Esophagus (tissue), 2 donors: ENCODE measurements around the gene CLPTM1L. TPM values are rescaled to one million over a fixed set of nuclear protein-coding genes. Genes with fewer than 3 reads are reported as not detected.
"Not testable (repeated sequence)": the region's sequence is repeated elsewhere in the genome, so short reads cannot be mapped to it uniquely, and the experiment has no call there.

Source experiments
- H3K27ac ChIP-seq, 2 donors: one replicate each; pipeline ENCODE4 v1.5.1; 2013; ENCODE audit warnings: low read depth in 2 of 2, mild to moderate bottlenecking in 2 of 2, inconsistent platforms in 1 of 2, low read length in 1 of 2, moderate library complexity in 1 of 2
- H3K27me3 ChIP-seq, 2 donors: one replicate each; pipeline ENCODE4 v1.6.1; 2013; ENCODE audit warnings: low read length in 2 of 2, control low read depth in 1 of 2, mild to moderate bottlenecking in 1 of 2; ENCODE audit not compliant: insufficient read depth in 2 of 2, control insufficient read depth in 1 of 2
- H3K36me3 ChIP-seq, 2 donors: one replicate each; pipeline ENCODE4 v1.6.1; 2013; ENCODE audit warnings: low read length in 1 of 2; ENCODE audit not compliant: control insufficient read depth in 2 of 2, insufficient read depth in 2 of 2
- H3K4me1 ChIP-seq, 2 donors: one replicate each; pipeline ENCODE4 v1.6.1; 2013; ENCODE audit warnings: low read length in 1 of 2; ENCODE audit not compliant: control insufficient read depth in 2 of 2, insufficient read depth in 2 of 2
- H3K4me3 ChIP-seq, 2 donors: one replicate each; pipeline ENCODE4 v1.5.1; 2013; ENCODE audit warnings: low read length in 2 of 2, mild to moderate bottlenecking in 2 of 2, low read depth in 1 of 2, moderate library complexity in 1 of 2
- H3K9me3 ChIP-seq, 2 donors: one replicate each; pipeline ENCODE4 v1.6.1; 2013; ENCODE audit warnings: mild to moderate bottlenecking in 2 of 2, low read depth in 1 of 2, low read length in 1 of 2, moderate library complexity in 1 of 2; ENCODE audit not compliant: control insufficient read depth in 2 of 2, insufficient read depth in 1 of 2
- WGBS, 2 donors: extraction: QIAGEN DNeasy Blood & Tissue Kit; methylation state at CpG; one replicate each; pipeline ENCODE4 v1.1.7; 2013; 5-methylcytosine and 5-hydroxymethylcytosine counted together
- polyA plus RNA-seq, 2 donors: library from polyadenylated mRNA; stranded (reverse); fragments of 200-250 nt; gene quantifications; one replicate each; pipeline ENCODE4 v1.2.3, GENCODE V29; 2013
- donor health status: healthy with polysubstance abuse.
- donor health status: Bipolar disorder and iron deficiency.

CLPTM1L gene
- polyA plus RNA-seq, 2 donors = 20.0 to 52.1 TPM

DNA sequence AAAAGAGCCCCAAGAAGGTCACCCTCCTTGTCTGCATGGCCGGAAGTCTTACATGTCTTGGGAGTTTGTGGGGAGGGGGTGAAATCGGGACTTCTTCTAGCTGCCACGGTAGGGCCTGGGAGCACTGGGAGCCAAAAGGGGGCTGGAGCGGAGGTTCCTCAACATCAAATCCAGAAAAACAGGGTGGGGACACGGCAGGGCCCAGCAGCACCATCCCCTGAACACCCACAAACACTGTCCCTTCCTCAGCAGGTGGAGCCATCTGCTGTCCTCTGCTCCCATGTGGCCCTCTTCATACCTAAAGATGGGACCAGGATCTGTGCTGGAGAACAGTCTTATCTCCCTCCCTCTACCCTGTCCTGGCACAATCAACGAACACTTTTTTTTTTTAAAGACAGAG, 52.8 kb downstream of the CLPTM1L start:
- Histone ChIP-seq H3K27me3 (peaks cover 0 to 11% of the 10 kb centered on the region in 2 donors), H3K4me3 (no peak overlapping the region), H3K9me3 (peaks cover 0 to 8% of the 10 kb centered on the region in 2 donors), H3K36me3 (no peaks in the 10 kb centered on the region), H3K27ac (no peak overlapping the region), H3K4me1 (peaks cover 4 to 7% of the 10 kb centered on the region in 2 donors)
- 76 to 81% methylated on average over 6 of the region's 6 CpGs for WGBS, 2 donors

DNA sequence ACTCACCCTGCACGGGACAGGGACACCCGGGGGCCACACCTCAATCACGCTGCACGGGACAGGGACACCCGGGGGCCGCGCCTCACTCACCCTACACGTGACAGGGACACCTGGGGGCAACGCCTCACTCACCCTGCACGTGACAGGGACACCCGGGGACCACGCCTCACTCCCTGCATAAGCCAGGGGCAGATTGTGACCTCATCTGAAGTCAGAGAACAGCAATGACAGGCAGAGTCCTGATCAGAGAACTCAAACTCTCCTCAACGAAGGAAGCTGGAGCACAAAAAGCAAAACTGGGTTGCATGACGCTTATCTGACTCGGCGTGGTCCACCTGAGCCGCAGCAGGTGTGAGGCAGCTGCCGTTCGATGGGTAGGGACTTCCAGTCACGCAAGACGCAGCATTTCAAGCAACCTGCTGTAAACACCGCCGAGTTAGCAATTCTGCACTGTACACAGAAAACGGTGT, 53.3 kb downstream of the CLPTM1L start:
- Histone ChIP-seq H3K27me3 (peaks cover 0 to 11% of the 10 kb centered on the region in 2 donors), H3K27ac (no peak overlapping the region), H3K36me3 (no peaks in the 10 kb centered on the region), H3K4me1 (peaks cover 4 to 7% of the 10 kb centered on the region in 2 donors), H3K9me3 (peaks cover 0 to 8% of the 10 kb centered on the region in 2 donors), H3K4me3 (no peak overlapping the region)
- 65 to 76% methylated on average over 24 of the region's 24 CpGs for WGBS, 2 donors

DNA sequence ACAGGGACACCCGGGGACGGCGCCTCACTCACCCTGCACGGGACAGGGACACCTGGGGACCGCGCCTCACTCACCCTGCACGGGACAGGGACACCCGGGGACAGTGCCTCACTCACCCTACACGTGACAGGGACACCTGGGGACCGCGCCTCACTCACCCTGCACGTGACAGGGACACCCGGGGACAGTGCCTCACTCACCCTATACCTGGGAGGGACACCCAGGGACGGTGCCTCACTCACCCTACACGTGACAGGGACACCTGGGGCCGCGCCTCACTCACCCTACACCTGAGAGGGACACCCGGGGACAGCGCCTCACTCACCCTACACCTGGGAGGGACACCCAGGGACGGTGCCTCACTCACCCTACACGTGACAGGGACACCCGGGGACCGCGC, 53.9 kb downstream of the CLPTM1L start:
- H3K36me3 ChIP-seq, H3K9me3 ChIP-seq, H3K4me3 ChIP-seq, H3K27ac ChIP-seq, H3K4me1 ChIP-seq, H3K27me3 ChIP-seq: not testable (repeated sequence)
- WGBS, 2 donors = 79 to 84% methylated on average over 21 to 24 of the region's 24 CpGs

DNA sequence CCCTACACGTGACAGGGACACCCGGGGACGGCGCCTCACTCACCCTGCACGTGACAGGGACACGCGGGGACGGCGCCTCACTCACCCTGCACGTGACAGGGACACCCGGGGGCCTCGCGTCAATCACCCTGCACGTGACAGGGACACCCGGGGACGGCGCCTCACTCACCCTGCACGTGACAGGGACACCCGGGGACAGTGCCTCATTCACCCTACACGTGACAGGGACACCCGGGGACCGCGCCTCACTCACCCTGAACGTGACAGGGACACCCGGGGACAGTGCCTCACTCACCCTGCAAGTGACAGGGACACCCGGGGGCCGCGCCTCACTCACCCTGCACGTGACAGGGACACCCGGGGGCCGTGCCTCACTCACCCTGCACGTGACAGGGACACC, 55.3 kb downstream of the CLPTM1L start:
- H3K4me3 ChIP-seq, H3K9me3 ChIP-seq, H3K27me3 ChIP-seq, H3K4me1 ChIP-seq, H3K27ac ChIP-seq, H3K36me3 ChIP-seq: not testable (repeated sequence)
- WGBS, 2 donors = 94 to 96% methylated on average over 20 to 27 of the region's 32 CpGs

DNA sequence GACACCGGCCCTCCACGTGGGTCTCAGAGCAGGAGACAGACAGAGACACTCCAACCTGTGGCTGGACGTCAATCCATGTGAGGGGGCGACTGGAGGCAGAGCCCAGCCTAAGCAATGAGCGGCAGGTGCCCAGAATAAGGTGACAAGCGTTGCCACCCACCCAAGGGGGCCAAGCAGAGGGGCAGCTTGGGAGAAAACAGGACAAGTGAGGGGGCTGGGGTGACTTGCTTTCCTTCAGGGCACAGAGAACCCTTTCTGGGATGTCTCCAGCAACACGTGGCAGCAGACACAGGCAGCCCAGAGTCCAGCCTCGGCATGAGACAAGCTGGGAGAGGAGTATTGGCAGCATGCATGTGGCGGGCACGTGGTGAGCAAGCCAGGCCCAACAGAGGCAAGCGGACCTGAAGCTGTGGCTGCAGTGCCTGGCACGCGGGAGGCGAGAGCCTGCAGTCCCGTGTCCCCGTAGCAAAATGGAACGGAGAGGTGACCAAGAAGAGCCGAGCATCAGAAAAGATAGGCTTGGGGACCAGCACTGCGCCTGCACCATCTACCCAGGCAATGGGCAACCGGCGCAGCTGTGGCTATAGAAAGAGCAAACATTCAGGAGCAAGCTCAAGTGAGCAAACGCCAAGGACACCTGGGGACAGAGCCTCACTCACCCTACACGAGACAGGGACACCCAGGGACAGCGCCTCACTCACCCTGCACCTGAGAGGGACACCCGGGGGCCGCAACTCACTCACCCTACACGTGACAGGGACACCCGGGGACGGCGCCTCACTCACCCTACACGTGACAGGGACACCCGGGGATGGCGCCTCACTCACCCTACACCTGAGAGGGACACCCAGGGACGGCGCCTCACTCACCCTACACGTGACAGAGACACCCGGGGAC, 56.2 kb downstream of the CLPTM1L start:
- H3K36me3 ChIP-seq = no peaks in the 10 kb centered on the region
- H3K4me1 ChIP-seq = no peaks in the 10 kb centered on the region
- H3K27ac ChIP-seq = no peak overlapping the region
- H3K27me3 ChIP-seq = no peaks in the 10 kb centered on the region
- WGBS, 2 donors = 93 to 94% methylated on average over 37 of the region's 37 CpGs
- H3K9me3 ChIP-seq = peaks cover 0 to 8% of the 10 kb centered on the region in 2 donors
- H3K4me3 ChIP-seq = no peak overlapping the region

DNA sequence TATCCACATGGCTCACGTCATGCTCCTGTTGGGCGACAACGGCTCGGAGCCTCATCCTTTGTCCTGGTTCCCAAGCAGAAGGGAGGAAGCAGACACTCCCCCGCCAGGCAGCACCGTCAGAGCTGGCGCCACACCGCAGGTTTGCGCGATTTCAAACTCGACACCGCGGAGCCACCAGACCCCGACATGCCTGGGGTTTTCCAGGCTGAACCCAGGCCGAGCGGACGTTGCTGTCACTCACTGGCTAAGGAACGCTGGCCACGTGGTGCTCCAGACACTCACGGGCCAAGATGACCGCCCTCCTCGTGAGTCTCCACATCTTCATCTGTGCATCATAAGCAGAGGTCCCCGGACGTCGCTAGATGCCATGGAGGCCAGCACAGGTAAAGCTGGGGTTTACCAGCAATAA, 59.0 kb downstream of the CLPTM1L start:
- no peaks in the 10 kb centered on the region for H3K36me3 ChIP-seq
- no peak overlapping the region for H3K4me3 ChIP-seq
- no peak overlapping the region for H3K27ac ChIP-seq
- peaks cover 0 to 8% of the 10 kb centered on the region in 2 donors for H3K9me3 ChIP-seq
- H3K27me3 ChIP-seq = no peaks in the 10 kb centered on the region
- H3K4me1 ChIP-seq = no peaks in the 10 kb centered on the region
- WGBS, 2 donors = 95% methylated on average over 25 of the region's 25 CpGs

DNA sequence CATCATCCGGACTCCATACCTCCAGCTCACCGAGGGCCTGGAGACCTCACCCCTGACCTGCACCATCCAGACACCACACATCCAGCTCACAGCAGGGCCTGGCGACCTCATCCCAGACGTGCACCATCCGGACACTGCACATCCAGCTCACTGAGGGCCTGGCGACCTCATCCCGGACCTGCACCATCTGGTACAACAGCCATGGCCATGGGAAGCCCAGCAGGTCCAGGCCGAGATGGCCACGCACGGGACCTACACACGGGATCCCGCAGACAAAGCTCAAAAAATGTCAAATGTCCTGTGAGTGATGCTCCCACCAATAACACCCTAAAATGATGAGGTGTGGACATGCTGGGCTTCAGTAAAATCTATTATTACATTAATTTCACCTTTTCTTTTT, 59.8 kb downstream of the CLPTM1L start:
- no peaks in the 10 kb centered on the region for H3K36me3 ChIP-seq
- no peaks in the 10 kb centered on the region for H3K4me1 ChIP-seq
- WGBS, 2 donors = 91 to 93% methylated on average over 10 to 12 of the region's 12 CpGs
- peaks cover 0 to 8% of the 10 kb centered on the region in 2 donors for H3K9me3 ChIP-seq
- H3K4me3 ChIP-seq = no peak overlapping the region
- no peak overlapping the region for H3K27ac ChIP-seq
- no peaks in the 10 kb centered on the region for H3K27me3 ChIP-seq

DNA sequence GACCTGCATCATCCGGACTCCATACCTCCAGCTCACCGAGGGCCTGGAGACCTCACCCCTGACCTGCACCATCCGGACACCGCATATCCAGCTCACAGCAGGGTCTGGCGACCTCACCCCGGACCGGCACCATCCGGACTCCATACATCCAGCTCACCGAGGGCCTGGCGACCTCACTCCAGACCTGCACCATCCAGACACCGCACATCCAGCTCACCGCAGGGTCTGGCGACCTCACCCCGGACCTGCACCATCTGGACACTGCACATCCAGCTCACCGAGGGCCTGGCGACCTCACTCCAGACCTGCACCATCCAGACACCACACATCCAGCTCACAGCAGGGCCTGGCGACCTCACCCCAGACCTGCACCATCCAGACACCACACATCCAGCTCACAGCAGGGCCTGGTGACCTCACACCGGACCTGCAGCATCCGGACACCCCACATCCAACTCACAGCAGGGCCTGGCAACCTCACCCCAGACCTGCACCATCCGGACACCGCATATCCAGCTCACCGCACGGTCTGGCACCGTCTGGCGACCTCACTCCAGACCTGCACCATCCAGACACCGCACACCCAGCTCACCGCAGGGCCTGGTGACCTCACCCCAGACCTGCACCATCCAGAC, 60.4 kb downstream of the CLPTM1L start:
- 87 to 90% methylated on average over 27 of the region's 27 CpGs for WGBS, 2 donors
- not testable (repeated sequence) for H3K36me3 ChIP-seq, H3K27me3 ChIP-seq, H3K4me1 ChIP-seq, H3K27ac ChIP-seq, H3K9me3 ChIP-seq, H3K4me3 ChIP-seq

DNA sequence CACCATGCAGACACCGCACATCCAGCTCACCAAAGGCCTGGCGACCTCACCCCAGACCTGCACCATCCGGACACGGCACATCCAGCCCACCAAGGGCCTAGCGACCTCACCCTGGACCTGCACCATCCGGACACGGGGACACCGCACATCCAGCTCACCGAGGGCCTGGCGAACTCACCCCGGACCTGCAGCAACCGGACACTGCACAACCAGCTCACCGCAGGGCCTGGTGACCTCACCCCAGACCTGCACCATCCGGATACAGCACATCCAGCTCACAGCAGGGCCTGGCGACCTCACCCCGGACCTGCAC, 61.2 kb downstream of the CLPTM1L start:
- H3K36me3 ChIP-seq, H3K9me3 ChIP-seq, H3K4me3 ChIP-seq, H3K27me3 ChIP-seq, H3K27ac ChIP-seq, H3K4me1 ChIP-seq: not testable (repeated sequence)
- WGBS, 2 donors = 90 to 91% methylated on average over 16 of the region's 16 CpGs
